HG03469 (cell line): ENCODE measurements around the gene ULK2.

Experiments used
- ATAC-seq: cut with Tn5 transposase; IDR thresholded peaks from one replicate; pipeline ENCODE4 v1.9.1; 2021; ENCODE audit warnings: mild to moderate bottlenecking, moderate library complexity, moderate number of reproducible peaks; ENCODE audit not compliant: unreplicated experiment

ULK2 gene

GRCh38 chr17:19747829-19748806 is 119.6 kb downstream of the ULK2 start, which contains the start of gene ALDH3A1:
Gene ALDH3A1 (minus strand): TSS chr17:19748298. CDS start chr17:19745129, 3,169 bp downstream.
- no peak for ATAC-seq

GRCh38 chr17:19747159-19747719 is 120.5 kb downstream of the ULK2 start:
- no peak for ATAC-seq

GRCh38 chr17:19746517-19746916 is 121.2 kb downstream of the ULK2 start:
- ATAC-seq = no peak

GRCh38 chr17:19744922-19745757 is 122.6 kb downstream of the ULK2 start:
- no peak for ATAC-seq

GRCh38 chr17:19744492-19744891 is 123.2 kb downstream of the ULK2 start:
- ATAC-seq = no peak

GRCh38 chr17:19743101-19744100 is 124.3 kb downstream of the ULK2 start:
- ATAC-seq = no peak

GRCh38 chr17:19742495-19742894 is 125.2 kb downstream of the ULK2 start:
- no peak for ATAC-seq

- no peak for ATAC-seq
Observed at GRCh38 chr17:19741832-19742457, 125.8 kb downstream of the ULK2 start.

GRCh38 chr17:19740933-19741332 is 126.8 kb downstream of the ULK2 start:
- no peak for ATAC-seq

GRCh38 chr17:19739241-19740201 is 128.2 kb downstream of the ULK2 start:
- ATAC-seq = no peak

GRCh38 chr17:19738757-19739156 is 129.0 kb downstream of the ULK2 start:
- ATAC-seq = no peak

- no peak for ATAC-seq
Observed at GRCh38 chr17:19738073-19738449, 129.7 kb downstream of the ULK2 start.

GRCh38 chr17:19737305-19738072 is 130.2 kb downstream of the ULK2 start:
- ATAC-seq = no peak

GRCh38 chr17:19736071-19736470 is 131.7 kb downstream of the ULK2 start:
- no peak for ATAC-seq

- ATAC-seq = no peak
Observed at GRCh38 chr17:19733953-19734526, 133.7 kb downstream of the ULK2 start.

- ATAC-seq = no peak
Observed at GRCh38 chr17:19731626-19732025, 136.1 kb downstream of the ULK2 start.

- no peak for ATAC-seq
Observed at GRCh38 chr17:19730843-19731242, 136.9 kb downstream of the ULK2 start.
